ENCODE data around the gene ACOT4. TPM values are rescaled to one million over a fixed set of nuclear protein-coding genes. Genes with fewer than 3 reads are reported as not detected.

The ACOT4 gene
- total and polyA plus RNA-seq, 2 experiments from 2014 or later: 1.0 to 1.6 TPM

DNA sequence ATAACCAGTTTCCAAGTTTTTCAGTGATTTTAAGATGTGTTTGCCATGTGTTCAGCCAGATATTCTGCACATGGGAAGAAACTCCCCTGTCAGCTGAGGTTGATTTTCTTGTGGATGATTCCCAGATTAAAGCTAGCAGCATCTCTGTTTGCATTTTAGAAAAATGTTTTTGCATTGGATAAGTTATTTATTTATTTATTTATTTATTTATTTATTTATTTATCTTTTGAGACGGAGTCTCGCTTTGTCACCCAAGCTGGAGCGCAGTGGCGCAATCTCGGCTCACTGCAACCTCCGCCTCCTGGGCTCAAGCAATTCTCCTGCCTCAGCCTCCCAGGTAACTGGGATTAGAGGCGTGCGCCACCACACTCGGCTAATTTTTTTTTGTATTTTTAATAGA, 2.8 kb downstream of the ACOT4 start (continued):
- TF ChIP-seq, protein P1, sequence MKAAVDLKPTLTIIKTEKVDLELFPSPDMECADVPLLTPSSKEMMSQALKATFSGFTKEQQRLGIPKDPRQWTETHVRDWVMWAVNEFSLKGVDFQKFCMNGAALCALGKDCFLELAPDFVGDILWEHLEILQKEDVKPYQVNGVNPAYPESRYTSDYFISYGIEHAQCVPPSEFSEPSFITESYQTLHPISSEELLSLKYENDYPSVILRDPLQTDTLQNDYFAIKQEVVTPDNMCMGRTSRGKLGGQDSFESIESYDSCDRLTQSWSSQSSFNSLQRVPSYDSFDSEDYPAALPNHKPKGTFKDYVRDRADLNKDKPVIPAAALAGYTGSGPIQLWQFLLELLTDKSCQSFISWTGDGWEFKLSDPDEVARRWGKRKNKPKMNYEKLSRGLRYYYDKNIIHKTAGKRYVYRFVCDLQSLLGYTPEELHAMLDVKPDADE (IDR thresholded peaks at IDR 0.05): no peak
- TF ChIP-seq POLR2AphosphoS5 (IDR thresholded peaks at IDR 0.05; ENCODE audit: low read depth): no peak
- TF ChIP-seq NANOG (IDR thresholded peaks at IDR 0.05; ENCODE audit: borderline replicate concordance): no peak

DNA sequence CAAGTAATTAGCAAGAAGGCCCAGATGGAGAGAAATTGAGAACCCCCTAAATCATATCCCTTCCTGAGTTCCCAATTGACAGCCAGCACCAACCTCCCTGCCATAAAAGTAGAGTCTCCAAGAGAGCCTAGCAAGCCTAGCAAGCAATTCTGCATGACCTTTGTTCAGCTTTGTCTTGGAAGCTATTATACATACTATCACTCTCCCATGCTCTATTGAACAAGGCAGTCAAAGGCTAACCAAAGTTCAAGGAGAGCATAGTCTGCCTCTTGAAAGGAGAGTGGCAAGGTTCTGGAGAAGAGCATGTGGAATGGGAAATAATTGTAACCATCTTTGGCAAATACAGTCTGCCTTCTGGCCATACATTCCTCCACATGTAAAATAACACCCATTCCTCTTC, 7.8 kb downstream of the ACOT4 start:
- H3K27me3 Mint-ChIP-seq (ENCODE audit: insufficient read depth, low read depth, poor library complexity): no peaks in the 10 kb centered on the region
- no peaks in the 10 kb centered on the region for H3K9me2 ChIP-seq (ENCODE audit: insufficient read depth)
- no peak overlapping the region for H2AFZ ChIP-seq
- H3K36me3 Mint-ChIP-seq (ENCODE audit: low read depth): peaks cover under 1% of the 10 kb centered on the region; the same call in 1 of the 3 replicates
- TF ChIP-seq, protein P2, sequence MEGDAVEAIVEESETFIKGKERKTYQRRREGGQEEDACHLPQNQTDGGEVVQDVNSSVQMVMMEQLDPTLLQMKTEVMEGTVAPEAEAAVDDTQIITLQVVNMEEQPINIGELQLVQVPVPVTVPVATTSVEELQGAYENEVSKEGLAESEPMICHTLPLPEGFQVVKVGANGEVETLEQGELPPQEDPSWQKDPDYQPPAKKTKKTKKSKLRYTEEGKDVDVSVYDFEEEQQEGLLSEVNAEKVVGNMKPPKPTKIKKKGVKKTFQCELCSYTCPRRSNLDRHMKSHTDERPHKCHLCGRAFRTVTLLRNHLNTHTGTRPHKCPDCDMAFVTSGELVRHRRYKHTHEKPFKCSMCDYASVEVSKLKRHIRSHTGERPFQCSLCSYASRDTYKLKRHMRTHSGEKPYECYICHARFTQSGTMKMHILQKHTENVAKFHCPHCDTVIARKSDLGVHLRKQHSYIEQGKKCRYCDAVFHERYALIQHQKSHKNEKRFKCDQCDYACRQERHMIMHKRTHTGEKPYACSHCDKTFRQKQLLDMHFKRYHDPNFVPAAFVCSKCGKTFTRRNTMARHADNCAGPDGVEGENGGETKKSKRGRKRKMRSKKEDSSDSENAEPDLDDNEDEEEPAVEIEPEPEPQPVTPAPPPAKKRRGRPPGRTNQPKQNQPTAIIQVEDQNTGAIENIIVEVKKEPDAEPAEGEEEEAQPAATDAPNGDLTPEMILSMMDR (conservative IDR thresholded peaks at IDR 0.05; ENCODE audit: low read depth in 2 of 2): no peak
- TF ChIP-seq CREB1 (CRISPR knock-in tag; IDR thresholded peaks at IDR 0.05; ENCODE audit: low read depth) (no peak), ZNF114 (CRISPR knock-in tag; IDR thresholded peaks at IDR 0.05) (no peak), POLR2AphosphoS5 (IDR thresholded peaks at IDR 0.05; ENCODE audit: low read depth) (no peak), EZH2 (IDR thresholded peaks at IDR 0.05; ENCODE audit: low read depth, unreplicated experiment) (no peak), ZNF331 (CRISPR knock-in tag; IDR thresholded peaks at IDR 0.05; ENCODE audit: low read depth) (no peak), STAT1 (IDR thresholded peaks at IDR 0.05; ENCODE audit: unreplicated experiment) (no peak), NANOG (IDR thresholded peaks at IDR 0.05; ENCODE audit: borderline replicate concordance) (no peak)
- TF ChIP-seq, protein P3, sequence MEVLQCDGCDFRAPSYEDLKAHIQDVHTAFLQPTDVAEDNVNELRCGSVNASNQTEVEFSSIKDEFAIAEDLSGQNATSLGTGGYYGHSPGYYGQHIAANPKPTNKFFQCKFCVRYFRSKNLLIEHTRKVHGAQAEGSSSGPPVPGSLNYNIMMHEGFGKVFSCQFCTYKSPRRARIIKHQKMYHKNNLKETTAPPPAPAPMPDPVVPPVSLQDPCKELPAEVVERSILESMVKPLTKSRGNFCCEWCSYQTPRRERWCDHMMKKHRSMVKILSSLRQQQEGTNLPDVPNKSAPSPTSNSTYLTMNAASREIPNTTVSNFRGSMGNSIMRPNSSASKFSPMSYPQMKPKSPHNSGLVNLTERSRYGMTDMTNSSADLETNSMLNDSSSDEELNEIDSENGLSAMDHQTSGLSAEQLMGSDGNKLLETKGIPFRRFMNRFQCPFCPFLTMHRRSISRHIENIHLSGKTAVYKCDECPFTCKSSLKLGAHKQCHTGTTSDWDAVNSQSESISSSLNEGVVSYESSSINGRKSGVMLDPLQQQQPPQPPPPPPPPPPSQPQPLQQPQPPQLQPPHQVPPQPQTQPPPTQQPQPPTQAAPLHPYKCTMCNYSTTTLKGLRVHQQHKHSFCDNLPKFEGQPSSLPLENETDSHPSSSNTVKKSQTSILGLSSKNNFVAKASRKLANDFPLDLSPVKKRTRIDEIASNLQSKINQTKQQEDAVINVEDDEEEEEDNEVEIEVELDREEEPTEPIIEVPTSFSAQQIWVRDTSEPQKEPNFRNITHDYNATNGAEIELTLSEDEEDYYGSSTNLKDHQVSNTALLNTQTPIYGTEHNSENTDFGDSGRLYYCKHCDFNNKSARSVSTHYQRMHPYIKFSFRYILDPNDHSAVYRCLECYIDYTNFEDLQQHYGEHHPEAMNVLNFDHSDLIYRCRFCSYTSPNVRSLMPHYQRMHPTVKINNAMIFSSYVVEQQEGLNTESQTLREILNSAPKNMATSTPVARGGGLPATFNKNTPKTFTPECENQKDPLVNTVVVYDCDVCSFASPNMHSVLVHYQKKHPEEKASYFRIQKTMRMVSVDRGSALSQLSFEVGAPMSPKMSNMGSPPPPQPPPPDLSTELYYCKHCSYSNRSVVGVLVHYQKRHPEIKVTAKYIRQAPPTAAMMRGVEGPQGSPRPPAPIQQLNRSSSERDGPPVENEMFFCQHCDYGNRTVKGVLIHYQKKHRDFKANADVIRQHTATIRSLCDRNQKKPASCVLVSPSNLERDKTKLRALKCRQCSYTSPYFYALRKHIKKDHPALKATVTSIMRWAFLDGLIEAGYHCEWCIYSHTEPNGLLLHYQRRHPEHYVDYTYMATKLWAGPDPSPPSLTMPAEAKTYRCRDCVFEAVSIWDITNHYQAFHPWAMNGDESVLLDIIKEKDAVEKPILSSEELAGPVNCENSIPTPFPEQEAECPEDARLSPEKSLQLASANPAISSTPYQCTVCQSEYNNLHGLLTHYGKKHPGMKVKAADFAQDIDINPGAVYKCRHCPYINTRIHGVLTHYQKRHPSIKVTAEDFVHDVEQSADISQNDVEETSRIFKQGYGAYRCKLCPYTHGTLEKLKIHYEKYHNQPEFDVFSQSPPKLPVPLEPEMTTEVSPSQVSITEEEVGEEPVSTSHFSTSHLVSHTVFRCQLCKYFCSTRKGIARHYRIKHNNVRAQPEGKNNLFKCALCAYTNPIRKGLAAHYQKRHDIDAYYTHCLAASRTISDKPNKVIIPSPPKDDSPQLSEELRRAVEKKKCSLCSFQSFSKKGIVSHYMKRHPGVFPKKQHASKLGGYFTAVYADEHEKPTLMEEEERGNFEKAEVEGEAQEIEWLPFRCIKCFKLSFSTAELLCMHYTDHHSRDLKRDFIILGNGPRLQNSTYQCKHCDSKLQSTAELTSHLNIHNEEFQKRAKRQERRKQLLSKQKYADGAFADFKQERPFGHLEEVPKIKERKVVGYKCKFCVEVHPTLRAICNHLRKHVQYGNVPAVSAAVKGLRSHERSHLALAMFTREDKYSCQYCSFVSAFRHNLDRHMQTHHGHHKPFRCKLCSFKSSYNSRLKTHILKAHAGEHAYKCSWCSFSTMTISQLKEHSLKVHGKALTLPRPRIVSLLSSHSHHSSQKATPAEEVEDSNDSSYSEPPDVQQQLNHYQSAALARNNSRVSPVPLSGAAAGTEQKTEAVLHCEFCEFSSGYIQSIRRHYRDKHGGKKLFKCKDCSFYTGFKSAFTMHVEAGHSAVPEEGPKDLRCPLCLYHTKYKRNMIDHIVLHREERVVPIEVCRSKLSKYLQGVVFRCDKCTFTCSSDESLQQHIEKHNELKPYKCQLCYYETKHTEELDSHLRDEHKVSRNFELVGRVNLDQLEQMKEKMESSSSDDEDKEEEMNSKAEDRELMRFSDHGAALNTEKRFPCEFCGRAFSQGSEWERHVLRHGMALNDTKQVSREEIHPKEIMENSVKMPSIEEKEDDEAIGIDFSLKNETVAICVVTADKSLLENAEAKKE (CRISPR knock-in tag; IDR thresholded peaks at IDR 0.05): no peak
- TF ChIP-seq, protein P1 (IDR thresholded peaks at IDR 0.05): no peak
- no peaks in the 10 kb centered on the region for H3K4me1 Mint-ChIP-seq
- H3K27me3 ChIP-seq (ENCODE audit: insufficient read depth): no peaks in the 10 kb centered on the region
- no peaks in the 10 kb centered on the region for H3K79me2 ChIP-seq (replicated peaks; ENCODE audit: insufficient read depth)
- no peaks in the 10 kb centered on the region for H3K4me1 ChIP-seq (ENCODE audit: insufficient read depth)
- peaks cover 2% of the 10 kb centered on the region; the same call in 2 of the 3 replicates for H3K9me3 Mint-ChIP-seq
- H3K4me3 Mint-ChIP-seq: no peak overlapping the region
- ATAC-seq (no peak), DNase-seq (ENCODE audit: low spot score) (no peak)
- H3K27ac ChIP-seq (ENCODE audit: low read depth): no peak overlapping the region
- no peaks in the 10 kb centered on the region for H3F3A ChIP-seq (replicated peaks; ENCODE audit: low read depth)
- H3K4me3 ChIP-seq: no peak overlapping the region
- no peak overlapping the region for H3K27ac Mint-ChIP-seq
- H3K4me2 ChIP-seq: no peak overlapping the region
- H4K20me1 ChIP-seq (replicated peaks; ENCODE audit: insufficient read depth): no peaks in the 10 kb centered on the region
- H3K36me3 ChIP-seq (ENCODE audit: insufficient read depth): no peaks in the 10 kb centered on the region

Data from GM23338 (cell line).